Loucy (cell line): ENCODE measurements around the gene YAP1.

Experiments
- H2AFZ ChIP-seq: fragments of 200-600 bp; sonication (generic); 2 replicates; pipeline ENCODE4 v1.6.0; 2016; ENCODE audit warnings: antibody characterized with exemption, mild to moderate bottlenecking, low read length, moderate library complexity
- H3F3A ChIP-seq: fragments of 200-600 bp; 2 replicates; pipeline ENCODE4 v1.6.0; 2016; ENCODE audit warnings: antibody characterized with exemption, low read depth, mild to moderate bottlenecking
- H3K27me3 ChIP-seq: fragments of 200-600 bp; sonication (generic); 2 replicates; pipeline ENCODE4 v1.6.1; 2014; ENCODE audit warnings: low read length, mild to moderate bottlenecking; ENCODE audit not compliant: insufficient read depth, poor library complexity, severe bottlenecking
- H3K36me3 ChIP-seq: fragments of 200-600 bp; sonication (generic); 2 replicates; pipeline ENCODE4 v1.6.1; 2016; ENCODE audit warnings: low read length; ENCODE audit not compliant: insufficient read depth
- H3K4me1 ChIP-seq: fragments of 200-600 bp; sonication (generic); 2 replicates; pipeline ENCODE4 v1.5.1; 2014; ENCODE audit warnings: low read length, mild to moderate bottlenecking; ENCODE audit not compliant: insufficient read depth, poor library complexity, severe bottlenecking
- H3K4me2 ChIP-seq: fragments of 200-600 bp; sonication (generic); 2 replicates; pipeline ENCODE4 v1.6.0; 2014; ENCODE audit warnings: antibody characterized with exemption, low read length, low read depth, mild to moderate bottlenecking; ENCODE audit not compliant: poor library complexity, severe bottlenecking
- H3K4me3 ChIP-seq: fragments of 200-600 bp; sonication (generic); 2 replicates; pipeline ENCODE4 v1.5.1; 2014; ENCODE audit warnings: low read length, mild to moderate bottlenecking, mixed read lengths; ENCODE audit not compliant: poor library complexity, severe bottlenecking
- H3K79me2 ChIP-seq: fragments of 200-600 bp; sonication (generic); 2 replicates; pipeline ENCODE4 v1.6.1; 2014; ENCODE audit warnings: low read length; ENCODE audit not compliant: insufficient read depth
- H3K9ac ChIP-seq: fragments of 200-600 bp; sonication (generic); 2 replicates; pipeline ENCODE4 v1.6.0; 2014; ENCODE audit warnings: mild to moderate bottlenecking, low read depth, low read length, moderate library complexity; ENCODE audit not compliant: poor library complexity, severe bottlenecking
- H3K9me2 ChIP-seq: fragments of 200-600 bp; sonication (generic); replicated peaks from 2 replicates; pipeline ENCODE4 v1.6.1; 2016; ENCODE audit warnings: low read depth, low read length, mixed read lengths
- H3K9me3 ChIP-seq: fragments of 200-600 bp; sonication (generic); 2 replicates; pipeline ENCODE4 v1.6.1; 2014; ENCODE audit warnings: mild to moderate bottlenecking, antibody characterized with exemption, low read length, low read depth; ENCODE audit not compliant: insufficient read depth
- H4K20me1 ChIP-seq: fragments of 200-600 bp; sonication (generic); 2 replicates; pipeline ENCODE4 v1.6.0; 2014; ENCODE audit warnings: antibody characterized with exemption, low read length, mild to moderate bottlenecking; ENCODE audit not compliant: insufficient read depth, poor library complexity, severe bottlenecking
- EZH2phosphoT487 ChIP-seq: fragments of 200-600 bp; IDR thresholded peaks from 2 replicates; pipeline ENCODE4 v1.6.1; 2018; ENCODE audit warnings: antibody characterized with exemption, mild to moderate bottlenecking, moderate library complexity, borderline replicate concordance
- TF ChIP-seq, protein P1 (sequence below): fragments of 200-600 bp; sonication (generic); conservative IDR thresholded peaks from 2 replicates; pipeline ENCODE4 v1.5.1; 2014; ENCODE audit warnings: mild to moderate bottlenecking, antibody characterized with exemption, low read length

YAP1 gene

GRCh38 chr11:102157219-102157618 lies 47.0 kb downstream of the YAP1 start:
- Histone ChIP-seq H3K9ac (no peak overlapping the region), H2AFZ (no peak overlapping the region), H3K36me3 (no peaks in the 10 kb centered on the region), H3K79me2 (no peaks in the 10 kb centered on the region), H4K20me1 (no peaks in the 10 kb centered on the region), H3K9me2 (no peaks in the 10 kb centered on the region), H3K27me3 (no peaks in the 10 kb centered on the region), H3K9me3 (no peaks in the 10 kb centered on the region), H3K4me3 (no peak overlapping the region), H3K4me1 (no peaks in the 10 kb centered on the region), H3F3A (no peaks in the 10 kb centered on the region), H3K4me2 (no peak overlapping the region)
- no peak for TF ChIP-seq EZH2phosphoT487
- TF ChIP-seq, protein P1, sequence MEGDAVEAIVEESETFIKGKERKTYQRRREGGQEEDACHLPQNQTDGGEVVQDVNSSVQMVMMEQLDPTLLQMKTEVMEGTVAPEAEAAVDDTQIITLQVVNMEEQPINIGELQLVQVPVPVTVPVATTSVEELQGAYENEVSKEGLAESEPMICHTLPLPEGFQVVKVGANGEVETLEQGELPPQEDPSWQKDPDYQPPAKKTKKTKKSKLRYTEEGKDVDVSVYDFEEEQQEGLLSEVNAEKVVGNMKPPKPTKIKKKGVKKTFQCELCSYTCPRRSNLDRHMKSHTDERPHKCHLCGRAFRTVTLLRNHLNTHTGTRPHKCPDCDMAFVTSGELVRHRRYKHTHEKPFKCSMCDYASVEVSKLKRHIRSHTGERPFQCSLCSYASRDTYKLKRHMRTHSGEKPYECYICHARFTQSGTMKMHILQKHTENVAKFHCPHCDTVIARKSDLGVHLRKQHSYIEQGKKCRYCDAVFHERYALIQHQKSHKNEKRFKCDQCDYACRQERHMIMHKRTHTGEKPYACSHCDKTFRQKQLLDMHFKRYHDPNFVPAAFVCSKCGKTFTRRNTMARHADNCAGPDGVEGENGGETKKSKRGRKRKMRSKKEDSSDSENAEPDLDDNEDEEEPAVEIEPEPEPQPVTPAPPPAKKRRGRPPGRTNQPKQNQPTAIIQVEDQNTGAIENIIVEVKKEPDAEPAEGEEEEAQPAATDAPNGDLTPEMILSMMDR: no peak

DNA sequence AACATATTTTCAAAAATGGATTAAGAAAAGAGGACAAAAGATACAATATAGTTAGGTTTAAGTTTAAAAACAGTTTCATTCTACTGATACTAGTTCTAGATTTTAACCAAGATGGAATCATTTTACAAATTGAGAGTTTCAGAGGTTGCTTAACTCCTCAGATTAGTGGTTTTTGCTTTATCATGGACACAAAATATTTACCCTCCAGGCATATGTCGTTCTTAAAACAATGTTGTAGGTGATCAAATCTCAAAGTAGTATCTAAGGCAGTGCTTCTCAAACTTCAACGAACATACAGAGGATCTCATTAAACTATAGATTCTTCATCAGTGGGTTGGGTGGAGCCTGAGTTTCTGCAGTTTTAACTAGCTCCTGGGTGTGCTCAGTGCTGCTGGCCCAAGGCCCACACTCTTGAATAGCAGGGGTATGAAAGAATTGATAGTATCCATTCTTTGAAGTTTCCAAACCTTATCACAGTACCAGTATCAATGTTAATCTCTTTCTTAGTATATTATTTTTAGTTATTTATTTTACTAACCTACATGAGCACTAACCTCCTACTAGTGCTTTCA lies 48.0 kb downstream of the YAP1 start:
- H3K9me3 ChIP-seq: no peaks in the 10 kb centered on the region
- no peaks in the 10 kb centered on the region for H3K9me2 ChIP-seq
- no peak overlapping the region for H3K4me2 ChIP-seq
- no peaks in the 10 kb centered on the region for H3F3A ChIP-seq
- H3K4me3 ChIP-seq: no peak overlapping the region
- H4K20me1 ChIP-seq: no peaks in the 10 kb centered on the region
- TF ChIP-seq, protein P1: no peak
- TF ChIP-seq EZH2phosphoT487: no peak
- no peak overlapping the region for H2AFZ ChIP-seq
- H3K9ac ChIP-seq: no peak overlapping the region
- H3K4me1 ChIP-seq: no peaks in the 10 kb centered on the region
- H3K36me3 ChIP-seq: no peaks in the 10 kb centered on the region
- H3K27me3 ChIP-seq: no peaks in the 10 kb centered on the region
- no peaks in the 10 kb centered on the region for H3K79me2 ChIP-seq

DNA sequence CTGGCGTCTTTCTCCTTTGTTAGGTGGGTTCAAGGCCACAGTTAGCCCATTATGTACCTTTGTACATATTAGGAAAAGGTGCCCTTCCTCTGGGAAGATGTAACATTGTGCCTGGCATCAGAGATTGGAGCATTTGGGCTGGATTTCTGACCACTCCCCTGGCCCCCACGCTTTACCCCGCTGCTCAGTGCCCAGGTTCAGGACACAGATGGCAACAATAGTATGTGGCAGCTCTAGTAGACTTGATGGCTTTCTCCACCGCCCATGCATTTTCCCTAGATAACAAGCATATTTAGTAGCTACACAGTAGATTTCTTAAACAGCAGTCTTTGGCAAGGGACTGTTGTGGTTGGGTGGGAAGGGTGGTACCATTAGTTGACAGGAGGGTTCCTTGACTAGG lies 53.1 kb downstream of the YAP1 start:
- H3F3A ChIP-seq: no peaks in the 10 kb centered on the region
- no peaks in the 10 kb centered on the region for H3K4me1 ChIP-seq
- no peaks in the 10 kb centered on the region for H4K20me1 ChIP-seq
- H3K36me3 ChIP-seq: no peaks in the 10 kb centered on the region
- no peaks in the 10 kb centered on the region for H3K27me3 ChIP-seq
- H3K4me3 ChIP-seq: no peak overlapping the region
- no peak overlapping the region for H2AFZ ChIP-seq
- H3K4me2 ChIP-seq: no peak overlapping the region
- no peaks in the 10 kb centered on the region for H3K9me3 ChIP-seq
- no peak overlapping the region for H3K9ac ChIP-seq
- no peak for TF ChIP-seq EZH2phosphoT487
- TF ChIP-seq, protein P1: no peak
- no peaks in the 10 kb centered on the region for H3K9me2 ChIP-seq
- no peaks in the 10 kb centered on the region for H3K79me2 ChIP-seq
